Measurements from ENCODE around the gene NFIX. TPM values are rescaled to one million over a fixed set of nuclear protein-coding genes. Genes with fewer than 3 reads are reported as not detected.

Gene NFIX
- total and polyA plus RNA-seq, 2 experiments from 2014 or later: 0.06 to 0.14 TPM

GRCh38 chr19:13015361-13016223 is 20.3 kb downstream of the NFIX start:
- H4K20me1 ChIP-seq (replicated peaks; ENCODE audit: insufficient read depth): peaks cover 37% of the 10 kb centered on the region

GRCh38 chr19:13016245-13016627 is 21.0 kb downstream of the NFIX start:
- Mint-ChIP-seq H3K9me3 (peaks cover 21% of the 10 kb centered on the region), H3K36me3 (ENCODE audit: low read depth) (no peaks in the 10 kb centered on the region), H3K4me3 (no peak overlapping the region; the same call in 2 of the 3 replicates), H3K27ac (no peak overlapping the region), H3K27me3 (ENCODE audit: insufficient read depth, low read depth, poor library complexity) (peaks cover 100% of the 10 kb centered on the region), H3K4me1 (peaks cover 75% of the 10 kb centered on the region)
- H4K20me1 ChIP-seq (replicated peaks; ENCODE audit: insufficient read depth): peaks cover 37% of the 10 kb centered on the region
- no peaks in the 10 kb centered on the region for H3K36me3 ChIP-seq (ENCODE audit: insufficient read depth)
- ATAC-seq (no peak), DNase-seq (ENCODE audit: low spot score) (no peak)
- peak overlapping the region; percentile 74; the same call in 1 of the 2 replicates for H3K4me2 ChIP-seq
- H3K4me3 ChIP-seq: no peak overlapping the region
- H3K27me3 ChIP-seq (ENCODE audit: insufficient read depth): peaks cover 98% of the 10 kb centered on the region
- H2AFZ ChIP-seq: no peak overlapping the region
- no peaks in the 10 kb centered on the region for H3K79me2 ChIP-seq (replicated peaks; ENCODE audit: insufficient read depth)
- H3K27ac ChIP-seq (ENCODE audit: low read depth): no peak overlapping the region
- H3K9me2 ChIP-seq (ENCODE audit: insufficient read depth): no peaks in the 10 kb centered on the region
- TF ChIP-seq EZH2 (IDR thresholded peaks at IDR 0.05; ENCODE audit: low read depth, unreplicated experiment): peak; percentile 62
- TF ChIP-seq REST (IDR thresholded peaks at IDR 0.05; ENCODE audit: unreplicated experiment): no peak
- TF ChIP-seq POLR2AphosphoS5 (IDR thresholded peaks at IDR 0.05; ENCODE audit: low read depth): no peak
- H3K4me1 ChIP-seq (ENCODE audit: insufficient read depth): peaks cover 88% of the 10 kb centered on the region
- H3F3A ChIP-seq (replicated peaks; ENCODE audit: low read depth): peaks cover 57% of the 10 kb centered on the region

More at GRCh38 chr19:13015361-13016223, 20.3 kb downstream of the NFIX start:
- Mint-ChIP-seq H3K4me1 (peaks cover 74% of the 10 kb centered on the region), H3K36me3 (ENCODE audit: low read depth) (no peaks in the 10 kb centered on the region), H3K9me3 (peaks cover 21% of the 10 kb centered on the region), H3K4me3 (peak overlapping the region; percentile 14; the same call in 1 of the 3 replicates), H3K27ac (no peak overlapping the region), H3K27me3 (ENCODE audit: insufficient read depth, low read depth, poor library complexity) (peaks cover 100% of the 10 kb centered on the region)
- Histone ChIP-seq H3K36me3 (ENCODE audit: insufficient read depth) (no peaks in the 10 kb centered on the region), H3K4me2 (peak overlapping the region; percentile 68; the same call in 1 of the 2 replicates), H3K4me3 (no peak overlapping the region), H3F3A (replicated peaks; ENCODE audit: low read depth) (peaks cover 50% of the 10 kb centered on the region), H3K27ac (ENCODE audit: low read depth) (no peak overlapping the region), H2AFZ (no peak overlapping the region), H3K4me1 (ENCODE audit: insufficient read depth) (peaks cover 87% of the 10 kb centered on the region), H3K79me2 (replicated peaks; ENCODE audit: insufficient read depth) (no peaks in the 10 kb centered on the region), H3K27me3 (ENCODE audit: insufficient read depth) (peaks cover 98% of the 10 kb centered on the region), H3K9me2 (ENCODE audit: insufficient read depth) (no peaks in the 10 kb centered on the region)
- TF ChIP-seq ETS1 (IDR thresholded peaks at IDR 0.05): no peak
- no peak for TF ChIP-seq POLR2AphosphoS5 (IDR thresholded peaks at IDR 0.05; ENCODE audit: low read depth)
- peak; percentile 28 for TF ChIP-seq EZH2 (IDR thresholded peaks at IDR 0.05; ENCODE audit: low read depth, unreplicated experiment)
- ATAC-seq (peak; percentile 12), DNase-seq (ENCODE audit: low spot score) (peak; percentile 75)

All from GM23338 (cell line).